Dedifferentiated amniotic fluid mesenchymal stem cell (primary cell): ENCODE data around the gene ATP8B1.
"Not testable (repeated sequence)": the region's sequence is repeated elsewhere in the genome, so short reads cannot be mapped to it uniquely, and the experiment has no call there.

ENCODE experiments used
- DNase-seq: peaks from one replicate; pipeline ENCODE4 v3.0.0-alpha.2; 2016; ENCODE audit errors: extremely low spot score

Gene ATP8B1

DNA sequence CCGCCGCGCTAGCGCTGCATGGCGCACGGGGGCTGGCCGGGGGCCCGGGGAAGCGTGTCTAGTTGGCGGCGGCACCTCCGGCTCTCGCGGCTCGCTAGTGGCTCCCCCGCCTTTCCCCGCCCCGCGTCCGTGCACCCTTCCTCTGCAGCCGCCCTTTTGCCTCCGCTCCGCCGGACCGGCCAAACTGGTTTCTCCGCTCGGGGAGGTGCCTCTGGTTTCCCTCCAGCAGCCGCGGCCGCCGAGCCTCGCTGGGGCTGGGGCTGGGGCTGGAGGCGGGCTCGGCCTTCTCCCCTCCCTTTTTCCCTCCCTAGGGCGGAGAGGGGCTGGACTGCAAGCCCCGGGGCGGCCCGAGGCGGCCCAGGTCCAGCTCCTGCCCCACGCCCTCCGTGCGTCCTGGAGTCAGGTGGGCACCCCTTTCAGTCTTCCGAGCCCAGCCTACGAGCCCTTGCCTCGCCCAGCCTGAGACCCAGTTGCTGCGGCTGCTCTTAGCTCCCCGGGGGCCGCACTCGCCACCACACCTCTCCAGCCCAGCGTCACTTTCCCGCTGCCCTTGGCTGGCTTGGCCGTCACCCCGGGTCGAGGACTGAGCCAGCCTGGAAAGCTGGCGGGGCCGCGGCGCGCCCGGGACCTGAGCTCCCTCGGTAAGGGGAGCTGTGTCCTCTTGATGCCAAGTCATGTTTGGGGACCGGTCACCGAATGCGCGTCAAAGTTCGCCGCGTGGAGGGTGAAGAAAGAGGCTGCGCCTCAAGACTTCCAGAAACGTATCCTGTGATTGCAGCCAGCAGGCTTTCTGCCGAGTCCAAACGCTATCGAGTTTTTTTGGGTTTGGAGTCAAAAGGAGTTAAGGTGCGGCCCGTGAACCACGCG is at the start of gene ATP8B1:
Gene ATP8B1, minus strand, starts transcription at position 213 of the 867 bp plus-strand sequence. CDS start 71,508 bp downstream, outside the sequence.
- peak; percentile 33 for DNase-seq

DNA sequence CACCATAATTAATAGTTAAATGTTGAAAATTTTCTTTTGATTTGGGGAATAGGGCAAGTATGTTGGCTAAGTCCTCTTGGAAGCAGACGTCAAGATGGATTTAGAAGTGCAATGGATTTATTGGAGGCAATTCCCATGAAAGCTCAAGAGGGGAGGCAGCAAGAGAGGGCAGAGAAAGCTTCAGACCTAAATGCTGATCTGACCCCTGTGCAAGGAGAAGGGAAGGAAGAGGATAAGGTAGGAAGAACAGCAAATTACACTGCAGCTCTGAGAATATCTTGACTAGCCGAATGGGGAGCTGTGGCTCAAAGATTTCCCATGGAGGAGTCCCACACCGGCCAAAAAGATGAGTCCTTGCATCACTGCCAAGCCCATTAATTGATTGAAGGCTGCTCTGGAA is 46.9 kb upstream of the ATP8B1 start:
- no peak for DNase-seq

DNA sequence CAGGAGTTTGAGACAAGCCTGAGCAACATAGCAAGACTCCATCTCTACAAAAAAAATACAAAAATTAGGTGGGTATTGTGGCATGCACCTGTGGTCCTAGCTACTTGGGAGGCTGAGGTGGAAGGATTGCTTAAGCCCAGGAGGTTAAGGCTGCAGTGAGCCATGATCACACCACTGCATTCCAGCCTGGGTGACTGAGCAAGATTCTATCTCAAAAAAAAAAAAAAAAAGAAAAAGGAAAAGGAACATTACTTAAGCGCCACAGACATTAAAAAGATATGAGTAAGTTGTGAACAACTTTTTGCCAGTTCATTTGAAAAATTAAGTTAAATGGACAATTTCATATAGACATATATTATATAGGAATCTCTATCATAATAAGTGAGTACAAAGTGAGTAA is 45.3 kb upstream of the ATP8B1 start:
- not testable (repeated sequence) for DNase-seq

DNA sequence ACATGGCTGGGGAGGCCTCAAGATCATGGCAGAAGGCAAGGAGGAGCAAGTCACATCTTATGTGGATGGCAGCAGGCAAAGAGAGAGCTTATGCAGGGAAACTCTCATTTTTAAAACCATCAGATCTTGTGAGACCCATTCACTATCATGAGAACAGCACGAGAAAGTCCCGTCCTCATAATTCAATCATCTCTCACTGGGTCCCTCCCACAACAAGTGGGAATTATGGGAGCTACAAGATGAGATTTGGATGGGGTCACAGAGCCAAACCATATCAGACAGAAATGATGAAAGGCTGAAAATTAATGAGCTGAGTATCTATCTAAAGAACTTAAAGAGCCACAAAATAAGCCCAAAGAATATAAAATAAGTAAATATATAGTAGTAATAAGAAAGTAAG is 44.3 kb upstream of the ATP8B1 start:
- not testable (repeated sequence) for DNase-seq

DNA sequence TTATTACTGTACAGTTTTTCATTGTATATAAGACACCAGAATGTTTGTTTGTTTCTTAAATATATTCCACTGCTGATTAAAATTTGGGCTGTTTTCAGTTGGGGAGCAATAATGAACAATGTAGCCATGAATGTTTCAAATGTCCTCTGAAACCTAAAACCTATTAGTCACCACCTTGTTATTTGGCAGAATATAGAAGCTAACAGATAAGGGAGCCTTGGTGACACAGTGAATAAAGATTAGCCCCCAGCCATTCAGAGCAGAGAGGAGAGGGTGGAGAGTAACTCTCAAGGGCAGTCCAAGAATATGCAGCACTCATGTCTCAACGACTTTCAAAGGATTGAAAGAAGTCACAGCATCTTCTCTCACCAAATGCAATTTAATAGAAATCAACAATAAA is 43.1 kb upstream of the ATP8B1 start:
- peak; percentile 67 for DNase-seq

DNA sequence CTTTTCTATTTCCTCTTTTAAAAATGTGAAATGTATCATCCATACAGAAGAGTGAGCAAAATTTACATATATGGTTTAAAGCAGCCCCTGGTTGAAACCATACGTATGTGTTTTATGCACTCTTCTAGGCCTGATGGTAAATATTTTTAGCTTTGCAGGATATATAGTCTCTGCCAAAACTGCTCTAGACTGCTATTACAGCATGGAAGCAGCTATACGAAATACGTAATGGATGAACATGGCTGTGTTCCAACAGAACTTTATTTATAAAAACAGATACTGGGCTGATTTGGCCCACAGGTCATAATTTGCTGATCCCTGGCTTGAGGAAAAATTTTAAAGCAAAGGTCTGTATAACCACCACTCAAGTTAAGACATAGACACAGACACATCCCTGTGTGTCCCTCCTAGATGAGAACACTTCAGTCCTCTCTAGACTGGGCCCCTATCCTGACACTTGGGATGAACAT is 42.5 kb upstream of the ATP8B1 start:
- no peak for DNase-seq

DNA sequence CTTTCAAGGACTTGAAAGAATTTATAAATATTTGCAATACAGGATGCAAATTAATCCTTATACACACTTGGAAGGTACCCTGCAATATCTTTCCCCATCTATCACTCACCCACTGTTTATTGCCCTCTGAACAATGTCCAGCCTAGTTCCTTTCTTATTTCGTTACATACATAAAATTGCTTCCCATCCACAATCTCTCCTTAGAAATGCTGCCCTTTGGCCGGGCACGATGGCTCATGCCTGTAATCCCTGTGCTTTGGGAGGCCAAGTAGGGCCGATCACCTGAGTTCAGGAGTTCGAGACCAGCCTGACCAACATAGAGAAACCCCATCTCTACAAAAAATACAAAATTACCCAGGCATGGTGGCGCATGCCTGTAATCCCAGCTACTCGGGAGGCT is 41.2 kb upstream of the ATP8B1 start:
- no peak for DNase-seq

DNA sequence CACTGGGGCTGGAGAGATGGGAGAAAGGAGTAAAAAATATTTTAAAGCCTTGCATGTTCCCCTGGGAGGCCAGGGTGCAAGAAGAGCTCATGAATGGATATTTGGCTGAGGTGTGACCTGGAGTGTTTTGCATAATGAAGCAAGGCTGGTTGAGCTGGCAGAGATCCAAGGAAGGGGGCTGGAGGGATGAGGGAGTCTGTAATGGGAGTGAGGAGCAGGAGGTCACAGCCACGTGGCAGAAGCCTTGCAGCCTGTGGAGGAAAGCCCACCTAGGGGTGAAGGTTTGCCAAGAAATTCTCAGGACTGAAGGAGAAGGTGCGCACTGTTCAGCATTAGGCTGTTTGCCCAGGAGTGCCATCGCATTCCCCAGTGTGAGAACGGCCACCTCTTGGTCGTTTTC is 40.3 kb upstream of the ATP8B1 start:
- no peak for DNase-seq

DNA sequence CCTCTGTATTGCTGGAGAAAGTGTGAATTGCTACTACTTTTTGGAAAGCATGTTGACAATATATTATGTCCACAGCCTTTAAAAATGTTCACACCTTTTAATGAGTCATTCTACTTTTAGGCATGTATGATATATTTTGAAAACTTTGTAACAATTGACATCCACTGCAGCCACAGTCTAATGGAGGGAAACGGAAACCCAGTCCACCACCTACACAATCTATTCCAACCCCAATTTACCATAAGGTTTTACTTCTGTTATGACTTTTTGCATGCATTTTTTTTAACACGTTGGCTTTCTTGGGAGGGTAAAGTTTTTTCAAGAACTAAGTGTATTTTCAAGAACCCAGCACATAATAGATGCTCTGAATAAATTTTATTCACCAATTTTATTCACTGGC is 38.5 kb upstream of the ATP8B1 start:
- no peak for DNase-seq

DNA sequence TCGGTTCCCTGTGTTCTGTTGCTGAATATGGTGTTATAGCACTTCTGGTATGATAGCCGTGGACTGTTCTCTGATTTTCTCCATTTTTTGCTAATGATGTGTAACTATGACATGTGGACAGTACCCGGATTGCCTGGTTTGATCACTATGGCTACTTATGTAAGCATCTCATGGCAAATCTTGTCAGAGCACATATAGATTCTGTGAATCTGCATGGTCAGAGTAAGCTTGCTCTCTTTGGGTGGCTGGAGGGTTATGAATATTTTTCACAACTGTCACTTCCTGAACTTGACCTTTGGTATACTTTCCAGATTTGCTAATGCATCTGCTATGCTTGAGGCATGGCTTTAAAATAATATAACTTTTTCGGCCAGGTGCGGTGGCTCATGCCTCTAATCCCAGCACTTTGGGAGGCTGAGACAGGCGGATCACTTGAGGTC is 36.8 kb upstream of the ATP8B1 start:
- DNase-seq, result peak; percentile 58

DNA sequence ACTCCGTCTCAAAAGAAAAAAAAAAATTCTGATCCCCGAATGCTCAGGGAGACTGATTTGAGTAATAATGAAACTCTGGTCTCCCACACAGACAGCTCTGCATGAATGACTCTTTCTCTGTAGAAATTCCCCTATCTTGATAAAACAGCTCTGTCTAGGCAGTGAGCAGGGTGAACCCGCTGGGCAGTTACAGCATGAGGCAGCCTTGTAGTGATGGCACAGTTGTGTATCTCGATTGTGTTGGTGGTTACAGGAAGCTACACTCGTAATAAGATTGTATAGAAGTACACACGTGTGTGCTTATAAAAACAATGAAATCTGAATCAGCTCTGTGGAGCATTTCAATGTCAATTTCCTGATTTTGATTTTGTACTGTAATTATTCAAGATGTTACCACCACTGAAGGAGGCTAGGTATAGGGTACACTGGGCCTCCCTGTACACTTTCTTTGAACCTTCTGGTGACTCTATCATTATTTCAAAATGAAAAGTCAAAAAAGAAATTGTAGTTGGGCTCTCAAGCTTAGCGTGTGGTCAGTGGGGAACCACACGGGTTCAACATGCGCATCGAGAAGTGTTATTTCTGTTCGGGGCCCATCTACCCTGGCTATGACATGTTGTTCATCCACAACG is 34.9 kb upstream of the ATP8B1 start:
- no peak for DNase-seq

DNA sequence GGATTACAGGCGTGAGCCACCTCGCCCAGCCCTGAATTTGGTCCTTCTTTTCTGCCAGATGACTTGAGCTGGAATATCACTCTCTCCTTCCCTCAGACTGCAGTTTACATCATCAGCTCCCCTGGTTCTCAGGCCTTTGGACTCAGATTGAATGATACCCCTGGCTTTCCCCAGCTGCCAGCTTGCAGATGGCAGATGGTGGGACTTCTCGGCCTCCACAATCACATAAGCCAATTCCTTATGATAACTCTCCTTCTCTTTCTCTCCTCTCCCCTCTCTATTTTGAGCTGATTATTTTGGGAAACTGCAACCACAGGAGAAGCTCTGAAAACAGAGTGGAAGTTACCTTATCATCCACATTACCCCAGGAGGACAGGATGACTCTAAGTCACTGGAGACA is 33.4 kb upstream of the ATP8B1 start:
- no peak for DNase-seq

DNA sequence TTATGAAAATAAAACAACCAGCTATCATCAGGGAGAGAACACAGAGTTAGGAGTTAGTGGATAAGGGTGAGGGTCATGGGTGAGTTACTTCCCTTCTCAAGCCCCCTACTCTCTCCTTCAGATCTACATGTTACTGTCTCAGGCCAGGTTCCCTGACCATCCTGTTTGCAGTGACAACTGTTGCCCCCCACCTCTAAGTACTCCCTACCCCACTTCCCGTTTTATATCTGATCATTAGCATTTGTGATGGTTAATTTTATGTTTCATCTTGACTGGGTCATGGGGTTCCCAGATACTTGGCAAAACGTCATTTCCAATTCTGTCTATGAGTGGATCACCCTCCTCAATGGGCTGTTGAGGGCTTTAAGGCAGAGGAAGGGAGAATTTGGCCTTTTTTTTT is 32.8 kb upstream of the ATP8B1 start:
- no peak for DNase-seq

DNA sequence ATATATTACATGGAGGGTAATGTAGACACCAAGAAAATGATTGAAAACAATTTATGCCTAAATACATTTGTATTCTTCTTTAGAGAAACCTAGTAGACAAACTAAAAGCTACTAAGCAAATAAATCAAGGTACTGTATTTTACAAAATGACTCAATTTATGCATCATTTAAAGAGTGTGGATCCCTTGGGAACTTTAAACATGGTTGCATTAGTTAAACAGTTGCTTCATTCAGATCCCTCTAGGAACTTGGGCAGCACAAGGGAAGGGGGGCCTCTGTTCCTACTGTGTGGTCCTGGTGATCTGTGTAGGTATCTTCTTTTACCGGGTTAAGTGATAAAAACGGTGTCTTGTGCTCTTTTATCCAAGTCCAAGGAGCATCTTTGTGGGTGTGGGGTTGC is 31.5 kb upstream of the ATP8B1 start:
- DNase-seq, result no peak

DNA sequence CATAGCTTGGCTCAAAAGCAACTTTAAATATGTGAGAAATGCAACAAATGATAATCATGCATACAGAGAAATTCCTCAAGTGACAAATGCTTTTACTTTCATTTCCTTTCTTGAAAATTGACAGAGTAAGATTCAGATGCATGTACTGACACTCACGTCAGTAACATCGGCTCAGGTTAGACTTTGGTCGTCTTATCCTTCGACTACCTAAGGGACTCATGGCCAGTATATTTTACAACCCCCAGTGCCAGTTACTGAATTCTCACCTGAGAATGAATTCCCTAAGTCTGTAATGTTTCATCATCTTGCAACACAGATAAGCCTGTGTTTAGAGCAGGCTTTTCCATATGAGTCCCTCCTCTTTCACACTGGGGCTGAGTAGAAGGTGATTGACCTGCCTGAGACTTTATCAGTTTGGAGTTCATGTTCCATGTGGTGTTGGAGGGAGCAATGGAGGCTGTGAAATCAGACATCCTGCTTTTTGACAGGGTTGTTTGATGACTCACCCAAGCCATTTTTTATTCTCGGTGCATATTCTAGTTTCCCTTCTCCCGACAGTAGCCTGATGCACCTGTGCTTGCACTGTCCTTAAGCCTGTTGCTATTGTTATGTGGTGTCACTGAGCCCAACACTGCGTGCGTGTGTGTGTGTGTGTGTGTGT is 30.5 kb upstream of the ATP8B1 start:
- DNase-seq, result no peak

DNA sequence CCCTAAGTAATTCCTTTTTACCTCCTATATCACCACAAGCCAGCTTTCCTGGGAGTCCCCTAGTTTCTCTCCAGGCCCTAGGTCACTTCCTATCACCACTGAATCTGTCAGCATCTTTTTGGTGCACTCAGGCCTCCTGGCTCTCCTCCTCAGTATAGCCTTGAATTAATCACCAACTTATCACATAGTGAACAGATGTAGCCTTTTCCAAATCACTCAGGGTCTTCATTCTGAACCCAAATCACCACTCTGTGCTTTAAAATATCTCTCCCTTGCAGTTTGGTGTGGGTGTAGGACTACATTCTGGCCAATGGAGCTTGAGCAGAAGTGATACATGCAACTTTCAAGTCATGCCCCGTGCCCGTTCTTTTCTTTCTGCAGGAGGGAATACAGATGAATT is 29.6 kb upstream of the ATP8B1 start:
- DNase-seq, result no peak

DNA sequence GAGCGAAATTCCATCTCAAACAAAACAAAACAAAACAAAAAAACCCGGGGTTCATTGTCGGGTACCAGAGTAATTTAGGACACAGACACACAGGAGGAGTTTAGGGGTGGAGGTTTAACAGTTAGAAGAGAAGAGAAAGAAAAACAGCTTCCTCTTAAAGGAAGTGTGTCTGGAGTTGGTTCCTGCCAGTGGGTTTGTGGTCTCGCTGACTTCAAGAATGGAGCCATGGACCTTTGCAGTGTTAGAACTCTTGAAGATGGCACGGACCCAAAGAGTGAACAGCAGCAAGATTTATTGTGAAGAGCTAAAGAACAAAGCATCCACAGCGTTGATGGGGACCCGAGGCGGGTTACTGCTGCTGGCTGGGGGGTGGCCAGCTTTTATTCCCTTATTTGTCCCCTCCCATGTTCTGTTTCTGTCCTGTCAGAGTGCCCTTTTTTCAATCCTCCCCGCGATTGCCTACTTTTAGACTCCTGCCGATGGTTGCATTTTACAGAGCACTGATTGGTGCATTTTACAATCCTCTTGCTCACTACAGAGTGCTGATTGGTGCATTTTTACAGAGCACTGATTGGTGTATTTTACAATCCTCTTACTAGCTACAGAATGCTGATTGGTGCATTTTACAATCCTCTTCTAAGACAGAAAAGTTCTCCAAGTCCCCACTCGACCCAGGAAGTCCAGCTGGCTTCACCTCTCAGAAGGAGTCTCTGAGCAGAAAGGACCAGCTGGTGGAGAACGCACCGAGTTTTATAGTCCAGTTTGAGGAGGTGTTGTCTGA is 28.7 kb upstream of the ATP8B1 start:
- DNase-seq, result no peak

DNA sequence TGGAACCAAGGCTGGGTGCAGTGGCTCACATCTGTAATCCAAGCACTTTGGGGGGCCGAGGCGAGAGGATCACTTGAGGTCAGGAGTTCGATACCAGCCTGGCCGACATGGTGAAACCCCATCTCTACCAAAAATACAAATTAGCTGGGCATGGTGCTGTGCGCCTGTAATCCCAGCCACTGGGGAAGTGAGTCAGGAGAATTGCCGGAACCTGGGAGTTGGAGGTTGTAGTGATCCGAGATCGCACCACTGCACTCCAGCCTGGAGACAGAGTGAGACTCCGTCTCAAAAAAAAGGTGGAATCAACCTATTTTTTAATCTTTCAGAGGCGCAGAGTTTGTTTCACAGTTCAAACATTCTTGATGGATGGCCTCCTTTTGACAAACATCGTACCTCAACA is 24.5 kb upstream of the ATP8B1 start:
- no peak for DNase-seq

DNA sequence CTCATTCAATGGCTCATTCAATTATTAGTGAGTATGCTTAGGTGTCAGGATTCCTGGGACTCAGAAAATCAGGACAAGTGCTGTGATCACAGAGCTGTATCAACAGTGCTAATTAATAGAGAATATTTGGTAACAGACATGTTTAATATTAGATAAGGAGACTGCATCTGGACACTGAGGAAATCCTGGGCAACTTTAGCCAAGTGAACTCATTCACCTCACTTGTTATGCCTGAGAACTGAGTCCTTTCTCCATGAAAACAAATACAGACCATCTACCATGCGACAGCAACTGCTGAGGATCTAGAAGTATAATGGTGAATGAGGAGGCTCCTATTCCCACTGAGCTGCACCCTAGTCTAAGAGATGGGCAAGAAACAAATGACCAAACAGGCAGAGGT is 23.1 kb upstream of the ATP8B1 start:
- DNase-seq, result no peak

DNA sequence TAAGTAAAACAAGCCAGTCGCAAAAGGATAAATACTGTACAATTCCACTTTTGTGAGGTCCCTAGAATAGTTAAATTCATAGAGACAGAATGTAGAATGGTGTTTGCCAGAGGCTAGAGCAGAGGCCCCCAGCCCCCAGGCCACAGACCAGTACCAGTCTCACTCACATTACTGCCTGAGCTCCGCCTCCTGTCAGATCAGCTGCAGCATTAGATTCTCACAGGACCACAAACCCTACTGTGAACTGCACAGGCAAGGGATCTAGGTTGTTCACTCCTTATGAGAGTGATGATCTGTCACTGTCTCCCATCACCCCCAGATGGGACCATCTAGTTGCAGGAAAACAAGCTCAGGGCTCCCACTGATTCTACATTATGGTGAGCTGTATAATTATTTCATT is 17.5 kb upstream of the ATP8B1 start:
- DNase-seq, result not testable (repeated sequence)

DNA sequence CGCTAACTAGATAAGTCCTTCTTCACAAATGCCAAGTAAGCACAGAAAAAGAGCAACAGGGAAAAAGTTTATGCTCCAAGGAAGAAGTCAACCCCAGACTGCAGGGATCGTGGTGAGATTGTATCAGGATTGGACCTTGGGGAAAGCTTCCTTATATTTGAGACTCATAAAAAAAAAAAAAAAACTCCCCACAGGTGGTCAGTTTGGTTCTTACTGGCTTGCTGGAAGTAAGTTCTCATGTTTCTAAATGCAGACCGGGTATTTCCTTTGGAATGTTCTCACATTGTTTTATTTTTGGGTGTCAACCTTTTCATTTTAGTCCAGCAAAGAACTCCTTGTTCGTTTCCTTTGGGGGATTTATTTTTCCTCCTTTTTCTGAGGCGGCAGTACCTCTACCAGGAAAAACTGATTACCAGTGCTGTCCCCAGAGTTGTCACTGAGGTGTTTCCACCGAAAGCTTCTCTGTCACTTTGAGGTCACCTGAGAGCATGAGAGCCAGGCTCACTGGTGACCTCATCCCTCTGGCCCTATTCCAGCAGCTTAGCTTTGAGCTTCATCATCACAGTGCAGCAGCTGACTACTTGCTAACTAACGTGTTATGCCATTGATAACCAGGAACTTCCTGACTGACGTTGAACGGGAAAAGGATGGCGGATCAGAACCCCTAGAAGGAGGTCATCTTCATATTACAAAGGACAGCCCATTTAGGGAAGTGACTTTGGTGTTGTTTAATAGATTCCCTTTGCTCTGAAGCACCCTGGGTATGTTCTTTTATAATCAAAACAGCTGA is 16.8 kb upstream of the ATP8B1 start:
- peak; percentile 55 for DNase-seq
